Stimulated activated CD4-positive, alpha-beta T cell treated with anti-CD3 and anti-CD28 coated beads, Interleukin-1b, Interleukin-23, amount 100 ng/mL, for 4 hours (primary cell): Measurements from ENCODE around the gene FOXO4.
A peak's percentile ranks its signal among the peaks of the same experiment; 100 is the strongest.

Experiments used
- DNase-seq, 2 donors: peaks; one replicate each; pipeline ENCODE4 v3.0.0-alpha.2; 2020; ENCODE audit warnings: low read depth in 2 of 2

FOXO4 gene

DNA sequence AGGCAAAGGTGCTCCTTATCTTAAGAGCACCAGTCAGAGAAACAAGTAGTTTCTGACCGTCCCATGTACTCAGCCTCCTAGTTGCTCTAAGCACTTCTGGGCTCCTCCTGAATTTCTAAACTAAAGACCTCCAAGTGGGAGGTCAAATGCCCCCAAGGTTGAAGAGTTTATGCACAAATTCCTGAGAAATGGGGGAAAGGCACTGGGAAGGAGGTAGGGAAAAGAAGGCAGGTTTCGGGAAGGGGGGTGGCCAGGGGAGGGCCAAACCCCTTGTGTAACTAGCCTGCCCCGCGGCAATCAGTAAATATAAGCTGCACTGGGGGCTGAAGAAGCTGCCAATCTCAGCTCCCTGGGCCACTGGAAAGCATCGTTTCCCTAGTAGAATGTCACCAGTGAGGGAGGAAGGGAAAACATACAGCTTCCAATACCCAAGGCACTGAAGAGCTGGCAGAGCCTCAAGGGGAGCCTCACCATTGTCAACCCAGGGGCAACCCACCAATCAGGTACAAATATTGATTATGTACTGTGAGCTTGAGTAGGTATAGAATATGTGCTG, 3.4 kb downstream of the FOXO4 start:
- no peak for DNase-seq

DNA sequence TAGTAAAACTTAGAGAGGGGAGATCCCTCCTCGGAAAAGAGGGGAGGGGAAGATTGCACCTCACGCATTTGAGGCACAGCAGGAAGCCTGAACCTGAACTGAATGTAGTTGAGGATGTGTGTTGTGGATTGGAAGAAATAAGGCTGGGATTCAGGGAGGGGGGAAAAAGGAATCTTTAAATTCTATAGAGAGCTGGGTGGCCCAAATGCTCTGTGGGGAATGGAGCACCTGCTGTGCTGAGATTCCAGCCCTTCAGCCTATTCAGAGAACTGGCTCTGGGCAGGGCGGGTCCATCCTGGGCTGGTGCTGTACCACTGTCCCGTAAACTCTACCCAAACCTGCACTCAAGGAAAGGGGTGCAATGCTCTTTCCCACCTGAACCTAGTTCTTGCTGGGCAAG, 4.1 kb downstream of the FOXO4 start:
- no peak for DNase-seq

DNA sequence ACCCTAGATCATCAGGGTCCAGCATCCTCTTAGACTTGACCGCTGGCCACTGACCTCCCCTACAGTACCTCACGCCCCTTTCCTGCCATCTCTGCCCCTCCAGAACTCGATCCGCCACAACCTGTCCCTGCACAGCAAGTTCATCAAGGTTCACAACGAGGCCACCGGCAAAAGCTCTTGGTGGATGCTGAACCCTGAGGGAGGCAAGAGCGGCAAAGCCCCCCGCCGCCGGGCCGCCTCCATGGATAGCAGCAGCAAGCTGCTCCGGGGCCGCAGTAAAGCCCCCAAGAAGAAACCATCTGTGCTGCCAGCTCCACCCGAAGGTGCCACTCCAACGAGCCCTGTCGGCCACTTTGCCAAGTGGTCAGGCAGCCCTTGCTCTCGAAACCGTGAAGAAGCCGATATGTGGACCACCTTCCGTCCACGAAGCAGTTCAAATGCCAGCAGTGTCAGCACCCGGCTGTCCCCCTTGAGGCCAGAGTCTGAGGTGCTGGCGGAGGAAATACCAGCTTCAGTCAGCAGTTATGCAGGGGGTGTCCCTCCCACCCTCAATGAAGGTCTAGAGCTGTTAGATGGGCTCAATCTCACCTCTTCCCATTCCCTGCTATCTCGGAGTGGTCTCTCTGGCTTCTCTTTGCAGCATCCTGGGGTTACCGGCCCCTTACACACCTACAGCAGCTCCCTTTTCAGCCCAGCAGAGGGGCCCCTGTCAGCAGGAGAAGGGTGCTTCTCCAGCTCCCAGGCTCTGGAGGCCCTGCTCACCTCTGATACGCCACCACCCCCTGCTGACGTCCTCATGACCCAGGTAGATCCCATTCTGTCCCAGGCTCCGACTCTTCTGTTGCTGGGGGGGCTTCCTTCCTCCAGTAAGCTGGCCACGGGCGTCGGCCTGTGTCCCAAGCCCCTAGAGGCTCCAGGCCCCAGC, 5.2 kb downstream of the FOXO4 start:
- DNase-seq: no peak

DNA sequence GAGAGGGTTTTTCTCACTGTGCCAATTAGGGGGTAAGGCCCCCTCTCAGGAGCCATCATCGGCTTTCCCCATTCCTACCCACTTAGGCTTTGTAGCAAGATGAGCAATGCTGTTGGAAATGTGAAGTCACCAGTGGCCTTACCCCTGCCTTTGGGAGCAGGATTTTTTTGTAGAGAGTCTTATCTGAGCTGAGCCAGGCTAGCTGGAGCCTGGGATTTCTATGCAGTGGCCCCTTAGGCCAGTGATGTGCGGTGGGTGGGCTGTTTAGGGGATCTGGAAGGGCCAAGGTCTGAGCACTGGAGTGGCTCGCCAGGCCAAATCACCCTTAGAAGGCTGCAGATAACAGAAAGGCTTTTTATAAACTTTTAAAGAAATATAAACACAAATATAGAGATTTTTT, 6.6 kb downstream of the FOXO4 start:
- DNase-seq: no peak

DNA sequence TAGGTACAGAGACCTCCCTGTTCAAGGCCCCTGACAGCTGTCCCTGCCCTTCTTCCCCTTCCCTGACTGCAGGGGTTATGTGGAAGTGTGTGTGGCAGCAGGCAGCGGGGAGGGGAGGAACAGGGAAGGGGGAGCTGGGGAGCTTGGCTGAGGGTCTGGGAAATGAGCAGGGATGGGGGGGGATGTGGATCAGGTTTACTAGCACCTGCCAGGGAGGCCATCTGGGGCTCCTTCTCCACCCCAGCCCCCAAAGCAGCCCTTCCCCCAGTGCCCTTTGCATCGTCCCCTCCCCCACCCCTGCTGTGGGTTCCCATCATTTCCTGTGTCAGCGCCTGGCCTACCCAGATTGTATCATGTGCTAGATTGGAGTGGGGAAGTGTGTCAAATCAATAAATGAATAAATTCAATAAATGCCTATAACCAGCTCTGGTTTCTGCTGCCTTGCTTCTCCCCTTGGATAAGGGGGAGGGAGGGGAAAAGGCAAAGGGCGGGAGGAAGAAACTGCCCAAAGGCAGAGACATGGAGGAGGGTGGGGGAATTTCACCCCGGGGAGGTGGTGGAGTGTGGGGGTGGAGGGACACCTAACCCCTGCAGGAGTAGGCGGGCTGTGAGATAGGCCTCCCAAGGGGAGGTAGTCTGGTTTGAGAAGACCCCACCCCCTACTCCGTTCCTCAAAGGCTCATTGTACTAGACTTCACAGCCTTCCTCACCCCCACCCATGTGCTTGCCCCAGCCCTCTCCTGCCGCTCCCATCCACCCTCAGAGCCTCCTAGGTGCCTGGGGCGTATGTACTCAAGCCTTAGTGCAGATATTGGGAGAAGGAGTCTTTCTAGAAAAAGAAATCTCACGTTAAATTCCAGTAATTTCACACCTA, 7.7 kb downstream of the FOXO4 start:
- DNase-seq: peak in 1 of 2 donors; percentile 39

DNA sequence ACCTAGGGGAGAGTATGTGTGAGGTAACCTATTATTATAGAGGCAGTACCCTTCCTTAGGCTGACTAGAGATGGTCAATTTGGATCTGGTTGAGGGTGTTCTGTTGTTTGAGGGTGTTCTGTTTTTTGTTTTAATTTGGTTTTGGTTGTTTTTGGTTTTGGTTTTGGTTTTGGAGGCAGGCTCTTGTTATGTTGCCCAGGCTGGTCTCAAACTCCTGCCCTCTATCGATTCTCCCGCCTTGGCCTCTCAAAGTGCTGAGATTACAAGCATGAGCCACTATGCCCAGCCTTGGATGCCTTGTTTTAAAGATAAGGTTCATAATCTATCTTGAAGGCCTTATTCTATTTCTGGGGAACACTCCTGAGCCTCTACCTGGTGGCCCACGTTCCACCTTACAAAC, 10.0 kb downstream of the FOXO4 start:
- DNase-seq: no peak

DNA sequence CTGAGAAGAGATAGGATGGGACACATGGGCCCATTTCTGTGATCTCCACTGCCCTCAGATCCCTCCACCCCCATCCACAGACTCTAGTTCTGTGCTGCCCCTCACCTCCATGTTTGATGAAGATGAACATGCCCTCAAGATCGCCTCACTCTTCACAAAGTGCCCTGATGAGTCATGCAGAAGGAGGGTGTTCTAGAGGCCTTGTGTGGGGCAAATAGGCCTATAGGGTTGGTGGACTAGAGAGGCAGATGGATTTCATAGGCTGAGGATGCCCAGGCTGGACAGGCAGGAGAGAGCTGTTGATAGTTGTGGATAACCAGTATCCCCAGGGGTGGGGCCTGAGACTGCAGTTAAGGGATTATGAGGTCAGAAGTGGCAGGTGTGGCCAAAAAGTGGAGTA, 10.8 kb downstream of the FOXO4 start, which contains the start of gene CXorf65:
TSS of gene CXorf65 (minus strand) at position 314 of the 400 bp plus-strand sequence. CDS start at position 130, 184 bp downstream.
- no peak for DNase-seq

DNA sequence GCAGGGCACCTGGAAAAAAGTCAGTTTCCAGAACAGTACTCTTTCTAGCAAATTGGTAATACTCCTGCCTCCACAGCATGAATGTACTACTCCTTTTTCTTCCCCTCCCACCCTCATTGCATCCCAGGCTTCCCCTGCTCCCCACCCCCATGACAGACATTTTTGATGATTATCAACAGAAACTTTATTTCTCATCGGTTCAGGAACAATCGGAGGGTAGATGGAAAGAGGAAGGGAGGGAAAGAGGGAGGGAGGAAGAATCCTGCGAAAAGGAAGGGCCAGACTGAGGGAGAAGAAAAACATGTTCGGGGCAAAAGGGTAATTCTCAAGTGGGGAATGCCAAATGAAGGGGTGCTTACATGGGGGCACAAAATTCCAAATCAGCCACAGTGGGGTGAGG, 11.6 kb downstream of the FOXO4 start:
- DNase-seq: no peak

DNA sequence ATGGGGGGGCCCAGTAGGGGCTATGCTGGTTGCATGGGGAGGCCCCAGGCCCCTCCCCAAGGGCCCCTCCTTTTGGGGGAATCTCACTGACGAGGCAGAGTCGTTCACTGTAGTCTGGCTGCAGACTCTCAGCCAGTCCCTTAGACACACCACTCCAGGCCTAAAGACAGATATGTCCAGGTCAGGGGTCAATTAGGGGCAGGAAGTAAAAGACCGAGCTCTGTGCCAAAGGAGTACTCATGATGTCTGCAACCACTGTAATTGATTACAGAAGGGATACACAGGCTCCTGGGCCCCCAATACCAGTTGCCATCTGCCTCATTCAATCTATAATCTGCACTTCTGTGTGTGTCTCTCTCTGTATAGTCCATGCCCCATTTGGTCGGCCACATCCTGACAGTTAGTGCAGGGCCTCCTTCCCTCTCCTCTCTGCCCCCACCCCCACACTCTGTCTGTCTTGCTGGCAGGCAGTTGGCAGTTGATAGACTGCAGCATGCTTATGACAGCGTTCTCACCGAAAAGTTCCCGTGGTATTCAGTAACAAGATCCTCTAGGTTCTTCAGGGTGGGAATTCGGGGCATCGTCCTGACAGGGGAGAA, 12.2 kb downstream of the FOXO4 start:
- no peak for DNase-seq

DNA sequence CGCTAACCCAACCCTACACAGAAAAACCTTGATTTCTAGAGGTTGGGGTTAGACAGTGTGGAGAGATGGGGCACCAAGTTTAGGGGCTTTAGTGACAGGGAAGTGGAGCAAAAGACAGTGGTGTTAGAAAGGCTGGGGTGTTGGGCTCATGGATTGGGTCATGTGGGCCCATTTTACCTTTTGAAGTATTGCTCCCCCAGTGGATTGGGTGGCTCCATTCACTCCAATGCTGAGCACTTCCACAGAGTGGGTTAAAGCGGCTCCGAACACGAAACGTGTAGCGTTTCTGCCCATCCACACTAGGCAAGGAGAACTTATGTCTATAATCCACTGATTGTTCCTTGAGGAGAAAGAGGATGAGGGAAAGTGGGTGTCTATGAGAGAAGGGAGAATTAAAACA, 13.4 kb downstream of the FOXO4 start:
- no peak for DNase-seq

DNA sequence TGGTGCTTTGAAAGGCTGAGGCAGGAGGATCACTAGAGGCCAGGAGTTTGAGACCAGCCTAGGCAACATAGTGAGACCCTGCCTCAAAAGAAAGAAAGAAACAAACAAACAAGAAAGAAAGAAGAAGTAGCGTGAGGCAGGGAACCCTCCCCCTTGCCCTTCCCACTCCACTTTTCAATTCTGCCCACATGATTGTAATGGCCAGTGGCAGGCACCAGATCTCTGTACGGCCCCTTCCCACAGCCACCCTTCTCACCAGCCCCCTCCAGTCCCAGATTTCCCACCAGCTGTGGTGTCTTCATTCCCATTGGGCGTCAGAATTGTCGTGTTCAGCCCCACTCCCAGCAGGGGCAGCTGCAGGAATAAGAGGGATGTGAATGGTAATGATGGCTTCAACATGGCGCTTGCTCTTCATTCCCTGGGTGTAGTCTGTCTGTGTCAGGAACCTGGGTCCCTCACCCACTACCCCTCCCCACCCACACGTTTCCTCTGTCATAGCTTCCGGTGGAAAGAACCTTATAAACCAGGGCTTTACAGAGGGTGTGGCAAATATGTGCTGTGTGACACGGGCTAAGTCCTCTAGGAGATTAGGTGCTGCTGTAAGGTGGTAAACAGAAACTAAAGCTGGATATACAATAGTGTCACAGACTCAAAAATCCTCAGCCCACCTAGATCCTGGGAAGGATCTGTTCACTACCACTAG, 15.6 kb downstream of the FOXO4 start, which contains the start of gene IL2RG:
TSS of gene IL2RG (minus strand) at position 437 of the 703 bp plus-strand sequence. CDS start at position 399, 38 bp downstream.
- peak in 1 of 2 donors; percentile 75 for DNase-seq

DNA sequence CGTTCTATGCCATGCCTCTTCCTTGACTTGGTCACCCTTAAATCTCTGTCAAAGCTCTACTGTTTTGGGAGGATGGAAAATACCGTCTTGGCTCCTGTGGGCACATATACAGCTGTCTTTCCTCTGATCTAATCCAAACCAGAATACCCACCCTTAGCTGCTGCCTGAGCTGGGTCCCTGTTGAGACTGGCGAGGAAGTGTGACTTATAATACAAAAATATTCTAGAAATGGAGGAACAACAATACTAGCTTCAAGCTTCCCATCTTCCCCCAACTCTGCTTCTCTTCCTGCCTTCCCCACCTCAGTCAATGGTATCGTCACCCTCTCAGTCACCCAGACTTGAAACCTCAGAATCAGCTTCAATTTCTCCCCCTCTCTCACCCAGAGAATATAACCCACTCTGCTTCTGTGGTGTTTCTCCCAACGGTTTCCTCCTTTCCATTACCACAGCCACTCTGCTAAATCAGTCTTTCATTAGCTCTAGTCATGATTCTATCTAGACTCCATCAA, 16.3 kb downstream of the FOXO4 start:
- DNase-seq: no peak

DNA sequence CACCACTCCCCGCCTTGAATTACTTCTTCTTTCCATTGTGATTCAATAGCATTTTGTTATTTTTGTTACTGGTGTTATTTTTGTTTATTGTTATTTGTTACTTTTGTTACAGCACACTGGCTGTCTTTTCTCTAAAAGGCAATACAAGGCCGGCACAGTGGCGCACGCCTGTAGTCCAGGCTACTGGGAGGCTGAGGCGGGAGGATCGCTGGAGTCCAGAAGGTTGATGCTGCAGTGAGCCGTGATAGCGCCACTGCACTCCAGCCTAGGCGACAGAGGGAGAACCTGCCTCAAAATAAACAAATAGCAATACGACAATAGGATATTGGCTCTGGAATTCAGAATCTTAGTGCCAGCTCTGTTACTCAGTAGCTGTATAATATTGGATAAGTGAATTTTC, 21.7 kb downstream of the FOXO4 start:
- no peak for DNase-seq

DNA sequence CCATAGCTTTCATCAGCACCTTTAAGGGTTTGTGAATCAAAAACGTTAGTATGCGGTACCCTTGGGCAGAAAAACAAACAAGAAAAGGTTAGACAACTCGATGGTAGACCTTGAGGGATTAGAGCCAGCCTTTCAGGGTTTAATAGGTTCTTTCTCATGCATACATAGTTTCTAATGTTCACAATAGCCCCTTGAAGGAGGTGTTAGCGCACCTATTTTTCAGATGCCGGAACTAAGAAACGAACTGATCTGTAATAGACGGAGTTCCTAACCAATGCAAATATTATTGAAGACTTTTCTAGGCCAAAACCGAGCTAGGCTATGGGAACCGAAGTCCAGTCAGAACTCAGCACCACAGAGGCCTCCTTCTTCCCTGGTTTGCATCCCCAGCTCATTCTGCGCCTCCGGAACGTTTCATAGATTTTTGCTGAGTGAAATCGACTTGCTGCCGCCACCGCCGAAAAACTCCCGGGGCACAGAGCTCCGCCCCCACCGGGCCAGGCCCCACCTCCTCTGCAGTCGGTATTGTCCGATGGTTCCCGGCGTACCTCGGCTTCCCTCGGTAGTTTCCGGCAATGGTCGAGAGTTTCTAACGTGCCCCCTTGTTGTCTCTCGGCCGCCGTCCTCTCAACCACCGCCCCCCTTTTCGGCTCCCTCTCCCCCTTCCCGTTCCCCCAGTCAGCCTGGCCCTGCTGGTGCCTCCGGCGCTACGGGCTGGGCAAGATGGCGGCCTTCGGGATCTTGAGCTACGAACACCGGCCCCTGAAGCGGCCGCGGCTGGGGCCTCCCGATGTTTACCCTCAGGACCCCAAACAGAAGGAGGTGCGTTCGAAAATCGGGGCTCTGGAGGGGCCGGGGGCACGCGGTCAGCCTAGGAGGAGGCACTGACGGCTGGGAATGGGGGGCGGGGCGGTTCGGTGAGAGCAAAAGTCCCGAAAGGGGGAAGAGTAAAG, 22.7 kb downstream of the FOXO4 start, which contains the start of gene MED12:
TSS of gene MED12 (plus strand) at position 565 of the 953 bp plus-strand sequence. CDS start at position 724, 159 bp downstream.
- peak; percentile 61 to 77 for DNase-seq

DNA sequence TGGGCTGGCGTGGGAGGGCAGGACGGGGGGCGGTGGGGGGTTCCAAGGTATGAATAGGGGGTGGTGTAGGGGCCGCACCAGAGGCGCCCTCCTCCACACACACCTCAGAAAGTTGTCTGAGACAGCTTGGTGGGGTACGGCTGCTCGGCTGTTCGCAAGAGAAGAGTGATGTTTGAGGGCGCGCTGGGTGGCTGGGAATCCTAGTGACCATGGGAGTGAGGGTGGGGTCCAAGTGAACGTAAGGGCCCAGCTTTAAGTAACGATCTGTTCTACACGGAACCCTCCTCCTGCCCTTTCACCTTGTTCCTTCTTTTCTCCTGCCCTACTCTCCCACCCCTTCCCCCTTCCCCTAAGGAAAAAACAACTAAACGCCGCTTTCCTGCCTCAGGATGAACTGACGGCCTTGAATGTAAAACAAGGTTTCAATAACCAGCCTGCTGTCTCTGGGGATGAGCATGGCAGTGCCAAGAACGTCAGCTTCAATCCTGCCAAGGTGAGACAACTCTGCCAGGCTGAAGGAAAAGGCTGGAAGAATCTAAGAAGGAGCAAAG, 23.4 kb downstream of the FOXO4 start:
- no peak for DNase-seq

DNA sequence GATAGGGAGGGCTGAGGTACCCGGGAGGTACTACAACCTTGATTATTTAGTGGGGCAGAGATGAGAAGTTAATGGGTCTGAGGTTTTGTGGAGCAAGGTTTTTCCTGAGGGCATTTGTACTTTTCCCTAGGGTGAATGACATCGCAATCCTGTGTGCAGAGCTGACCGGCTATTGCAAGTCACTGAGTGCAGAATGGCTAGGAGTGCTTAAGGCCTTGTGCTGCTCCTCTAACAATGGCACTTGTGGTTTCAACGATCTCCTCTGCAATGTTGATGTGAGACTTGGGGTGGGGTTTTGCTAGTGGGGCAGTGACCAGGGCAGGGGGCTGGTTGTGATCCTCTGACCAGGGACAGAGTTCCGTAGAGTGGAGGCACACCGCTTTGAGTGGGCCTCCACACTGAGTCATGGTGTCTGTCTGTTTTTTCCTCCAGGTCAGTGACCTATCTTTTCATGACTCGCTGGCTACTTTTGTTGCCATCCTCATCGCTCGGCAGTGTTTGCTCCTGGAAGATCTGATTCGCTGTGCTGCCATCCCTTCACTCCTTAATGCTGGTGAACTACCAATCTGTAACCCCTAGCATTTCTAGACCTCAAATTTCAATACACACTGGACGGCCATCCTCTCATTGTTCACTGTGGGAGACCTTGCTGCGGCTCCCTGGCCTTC, 32.6 kb downstream of the FOXO4 start:
- no peak for DNase-seq

DNA sequence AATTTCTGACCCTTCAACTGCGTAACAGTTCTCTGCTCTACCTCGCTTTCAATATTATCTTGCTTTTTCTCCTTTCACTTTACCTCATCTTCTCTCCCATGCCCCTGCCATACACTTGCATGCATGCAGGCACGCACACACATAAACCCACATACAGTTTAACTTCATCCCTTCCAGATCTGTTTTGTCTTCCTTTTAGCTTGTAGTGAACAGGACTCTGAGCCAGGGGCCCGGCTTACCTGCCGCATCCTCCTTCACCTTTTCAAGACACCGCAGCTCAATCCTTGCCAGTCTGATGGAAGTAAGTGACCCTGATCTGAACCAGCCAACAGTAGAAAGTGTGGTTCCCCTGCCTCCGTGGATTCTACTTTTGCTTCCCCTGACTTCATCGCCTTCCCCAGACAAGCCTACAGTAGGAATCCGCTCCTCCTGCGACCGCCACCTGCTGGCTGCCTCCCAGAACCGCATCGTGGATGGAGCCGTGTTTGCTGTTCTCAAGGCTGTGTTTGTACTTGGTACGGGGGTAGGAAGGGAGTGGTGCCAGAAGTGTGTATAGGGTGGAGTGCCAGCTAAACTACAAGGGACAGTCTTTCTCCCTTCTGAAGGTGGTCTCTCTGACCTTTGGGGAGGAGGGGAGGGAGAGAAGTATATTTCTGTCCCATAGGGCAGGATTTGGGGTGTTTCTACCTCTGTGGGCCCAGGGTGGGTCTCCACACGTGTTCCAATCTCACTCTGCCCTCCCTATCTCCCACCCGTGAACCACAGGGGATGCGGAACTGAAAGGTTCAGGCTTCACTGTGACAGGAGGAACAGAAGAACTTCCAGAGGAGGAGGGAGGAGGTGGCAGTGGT, 33.5 kb downstream of the FOXO4 start:
- DNase-seq: peak; percentile 65 to 80

DNA sequence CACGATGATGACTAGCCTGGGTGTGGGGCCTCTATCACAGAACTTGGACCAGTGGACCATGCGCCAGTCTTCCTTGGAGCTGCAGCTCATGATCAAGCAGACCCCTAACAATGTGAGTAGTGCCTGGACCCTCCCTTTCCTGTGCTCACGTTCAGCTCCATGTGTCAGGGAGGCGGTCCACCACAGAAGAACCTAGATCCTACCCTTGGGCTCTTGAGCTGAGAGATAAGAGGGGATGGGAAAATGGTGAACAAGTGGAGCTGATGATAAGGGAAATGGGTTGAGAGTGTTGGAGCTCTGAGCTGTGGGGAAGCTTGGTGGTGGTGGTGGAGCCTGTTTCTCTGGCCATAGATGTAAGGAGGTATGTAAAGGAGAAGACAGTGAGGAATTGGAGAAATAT, 35.9 kb downstream of the FOXO4 start:
- no peak for DNase-seq
